ENCODE data around the gene POU2F1.
"Not testable (repeated sequence)": the region's sequence is repeated elsewhere in the genome, so short reads cannot be mapped to it uniquely, and the experiment has no call there.

Gene POU2F1

GRCh38 chr1:167233373-167233772 is 12.7 kb downstream of the POU2F1 start:
- DNase-seq: no peak

- no peak for DNase-seq
Measured at GRCh38 chr1:167237000-167237399, 16.3 kb downstream of the POU2F1 start.

GRCh38 chr1:167238713-167239112 is 18.0 kb downstream of the POU2F1 start:
- DNase-seq: no peak

GRCh38 chr1:167239257-167239656 is 18.6 kb downstream of the POU2F1 start:
- no peak for DNase-seq

- no peak for DNase-seq
Measured at GRCh38 chr1:167244244-167244643, 23.6 kb downstream of the POU2F1 start.

GRCh38 chr1:167245168-167245567 is 24.5 kb downstream of the POU2F1 start:
- DNase-seq: not testable (repeated sequence)

- no peak for DNase-seq
Measured at GRCh38 chr1:167246971-167247370, 26.3 kb downstream of the POU2F1 start.

GRCh38 chr1:167247754-167248153 is 27.1 kb downstream of the POU2F1 start:
- DNase-seq: no peak

GRCh38 chr1:167248707-167249642 is 28.3 kb downstream of the POU2F1 start:
- no peak for DNase-seq

GRCh38 chr1:167249702-167250101 is 29.0 kb downstream of the POU2F1 start:
- DNase-seq: no peak

GRCh38 chr1:167250482-167250881 is 29.8 kb downstream of the POU2F1 start:
- no peak for DNase-seq

- no peak for DNase-seq
Measured at GRCh38 chr1:167251472-167251871, 30.8 kb downstream of the POU2F1 start.

- DNase-seq: no peak
Measured at GRCh38 chr1:167252986-167253385, 32.3 kb downstream of the POU2F1 start.

GRCh38 chr1:167258858-167259257 is 38.2 kb downstream of the POU2F1 start:
- no peak for DNase-seq

GRCh38 chr1:167262836-167263235 is 42.1 kb downstream of the POU2F1 start:
- DNase-seq: no peak

- DNase-seq: no peak
Measured at GRCh38 chr1:167263344-167263743, 42.7 kb downstream of the POU2F1 start.

GRCh38 chr1:167263819-167264464 is 43.3 kb downstream of the POU2F1 start:
- no peak for DNase-seq

GRCh38 chr1:167266965-167267364 is 46.3 kb downstream of the POU2F1 start:
- no peak for DNase-seq

- no peak for DNase-seq
Measured at GRCh38 chr1:167268347-167268787, 47.7 kb downstream of the POU2F1 start.

- no peak for DNase-seq
Measured at GRCh38 chr1:167270349-167271092, 49.8 kb downstream of the POU2F1 start.

- DNase-seq: no peak
Measured at GRCh38 chr1:167272369-167272957, 51.8 kb downstream of the POU2F1 start.

GRCh38 chr1:167273027-167273800 is 52.5 kb downstream of the POU2F1 start:
- DNase-seq: no peak
